Measurements from ENCODE around the gene C22orf42. TPM values are rescaled to one million over a fixed set of nuclear protein-coding genes. Genes with fewer than 3 reads are reported as not detected.

The C22orf42 gene
- total RNA-seq, 1 donor, result not detected

DNA sequence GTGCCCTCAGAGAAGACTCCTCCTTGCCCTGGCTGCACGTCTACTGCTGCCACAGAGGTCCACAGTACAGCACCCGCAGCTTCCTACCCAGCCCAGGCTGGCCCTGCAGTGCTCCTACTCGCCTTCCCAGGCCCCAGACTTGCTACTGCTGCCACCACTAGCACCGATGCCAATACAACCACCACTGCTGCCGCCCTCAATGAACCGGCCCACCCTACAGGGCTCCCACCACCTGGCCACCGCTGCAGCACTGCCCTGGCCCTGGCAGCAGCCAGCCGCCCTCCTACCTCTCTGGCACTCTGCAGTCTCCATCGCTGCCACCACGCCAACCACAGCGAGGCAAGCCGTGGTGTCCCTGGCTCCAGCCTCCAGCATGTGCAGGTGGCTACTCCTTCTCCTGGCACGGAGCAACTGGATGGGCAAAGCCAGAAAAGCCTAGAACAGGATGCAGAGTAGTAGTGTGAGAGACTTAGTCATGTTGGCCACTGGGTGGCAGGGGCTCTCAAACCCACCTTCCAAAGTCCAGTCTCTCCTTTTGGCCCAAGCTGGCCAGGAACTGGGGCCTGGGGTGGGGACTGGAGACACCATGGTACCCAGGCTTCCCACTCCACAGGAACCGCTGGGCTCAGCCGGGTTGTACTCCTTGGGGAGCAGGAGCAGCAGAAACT is 39.4 kb downstream of the C22orf42 start:
- Histone ChIP-seq H3K27ac (ENCODE audit: low read depth, low read length) (no peak overlapping the region), H3K4me2 (ENCODE audit: insufficient read depth, low read length) (no peak overlapping the region), H3K4me1 (ENCODE audit: insufficient read depth, low read length) (no peaks in the 10 kb centered on the region), H3K79me2 (ENCODE audit: insufficient read depth, low read length) (no peaks in the 10 kb centered on the region), H3K9me3 (ENCODE audit: low read depth, low read length) (no peaks in the 10 kb centered on the region), H3K4me3 (ENCODE audit: insufficient read depth, low read length) (no peak overlapping the region), H3K36me3 (ENCODE audit: insufficient read depth, low read length) (no peaks in the 10 kb centered on the region), H4K20me1 (ENCODE audit: insufficient read depth, low read length) (no peaks in the 10 kb centered on the region), H2AFZ (ENCODE audit: low read length) (no peak overlapping the region), H3K27me3 (ENCODE audit: insufficient read depth, low read length) (peaks cover 3% of the 10 kb centered on the region)
- TF ChIP-seq, protein P1, sequence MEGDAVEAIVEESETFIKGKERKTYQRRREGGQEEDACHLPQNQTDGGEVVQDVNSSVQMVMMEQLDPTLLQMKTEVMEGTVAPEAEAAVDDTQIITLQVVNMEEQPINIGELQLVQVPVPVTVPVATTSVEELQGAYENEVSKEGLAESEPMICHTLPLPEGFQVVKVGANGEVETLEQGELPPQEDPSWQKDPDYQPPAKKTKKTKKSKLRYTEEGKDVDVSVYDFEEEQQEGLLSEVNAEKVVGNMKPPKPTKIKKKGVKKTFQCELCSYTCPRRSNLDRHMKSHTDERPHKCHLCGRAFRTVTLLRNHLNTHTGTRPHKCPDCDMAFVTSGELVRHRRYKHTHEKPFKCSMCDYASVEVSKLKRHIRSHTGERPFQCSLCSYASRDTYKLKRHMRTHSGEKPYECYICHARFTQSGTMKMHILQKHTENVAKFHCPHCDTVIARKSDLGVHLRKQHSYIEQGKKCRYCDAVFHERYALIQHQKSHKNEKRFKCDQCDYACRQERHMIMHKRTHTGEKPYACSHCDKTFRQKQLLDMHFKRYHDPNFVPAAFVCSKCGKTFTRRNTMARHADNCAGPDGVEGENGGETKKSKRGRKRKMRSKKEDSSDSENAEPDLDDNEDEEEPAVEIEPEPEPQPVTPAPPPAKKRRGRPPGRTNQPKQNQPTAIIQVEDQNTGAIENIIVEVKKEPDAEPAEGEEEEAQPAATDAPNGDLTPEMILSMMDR (IDR thresholded peaks at IDR 0.05; ENCODE audit: extremely low read depth, low read depth, low read length), result no peak
- DNase-seq (ENCODE audit: insufficient read length, low spot score, missing footprints), result no peak

- TF ChIP-seq, protein P1 (IDR thresholded peaks at IDR 0.05; ENCODE audit: extremely low read depth, low read depth, low read length), result no peak
- no peak overlapping the region for H3K4me2 ChIP-seq (ENCODE audit: insufficient read depth, low read length)
- no peaks in the 10 kb centered on the region for H3K9me3 ChIP-seq (ENCODE audit: low read depth, low read length)
- no peaks in the 10 kb centered on the region for H3K36me3 ChIP-seq (ENCODE audit: insufficient read depth, low read length)
- H3K4me1 ChIP-seq (ENCODE audit: insufficient read depth, low read length), result no peaks in the 10 kb centered on the region
- H2AFZ ChIP-seq (ENCODE audit: low read length), result no peak overlapping the region
- peaks cover 7% of the 10 kb centered on the region for H3K27me3 ChIP-seq (ENCODE audit: insufficient read depth, low read length)
- H3K79me2 ChIP-seq (ENCODE audit: insufficient read depth, low read length), result no peaks in the 10 kb centered on the region
- H3K27ac ChIP-seq (ENCODE audit: low read depth, low read length), result no peak overlapping the region
- no peaks in the 10 kb centered on the region for H4K20me1 ChIP-seq (ENCODE audit: insufficient read depth, low read length)
- no peak overlapping the region for H3K4me3 ChIP-seq (ENCODE audit: insufficient read depth, low read length)
- DNase-seq (ENCODE audit: insufficient read length, low spot score, missing footprints), result no peak
Observed at GRCh38 chr22:32112380-32112779, 46.7 kb downstream of the C22orf42 start.

- TF ChIP-seq, protein P1 (IDR thresholded peaks at IDR 0.05; ENCODE audit: extremely low read depth, low read depth, low read length), result no peak
- H2AFZ ChIP-seq (ENCODE audit: low read length), result no peak overlapping the region
- H4K20me1 ChIP-seq (ENCODE audit: insufficient read depth, low read length), result no peaks in the 10 kb centered on the region
- H3K4me2 ChIP-seq (ENCODE audit: insufficient read depth, low read length), result no peak overlapping the region
- no peaks in the 10 kb centered on the region for H3K27me3 ChIP-seq (ENCODE audit: insufficient read depth, low read length)
- no peaks in the 10 kb centered on the region for H3K4me1 ChIP-seq (ENCODE audit: insufficient read depth, low read length)
- DNase-seq (ENCODE audit: insufficient read length, low spot score, missing footprints), result no peak
- no peaks in the 10 kb centered on the region for H3K36me3 ChIP-seq (ENCODE audit: insufficient read depth, low read length)
- no peaks in the 10 kb centered on the region for H3K9me3 ChIP-seq (ENCODE audit: low read depth, low read length)
- no peak overlapping the region for H3K4me3 ChIP-seq (ENCODE audit: insufficient read depth, low read length)
- no peaks in the 10 kb centered on the region for H3K79me2 ChIP-seq (ENCODE audit: insufficient read depth, low read length)
- H3K27ac ChIP-seq (ENCODE audit: low read depth, low read length), result no peak overlapping the region
Observed at GRCh38 chr22:32106930-32107329, 52.2 kb downstream of the C22orf42 start.

- no peak for DNase-seq (ENCODE audit: insufficient read length, low spot score, missing footprints)
- no peaks in the 10 kb centered on the region for H4K20me1 ChIP-seq (ENCODE audit: insufficient read depth, low read length)
- H3K4me3 ChIP-seq (ENCODE audit: insufficient read depth, low read length), result no peak overlapping the region
- no peaks in the 10 kb centered on the region for H3K9me3 ChIP-seq (ENCODE audit: low read depth, low read length)
- no peak overlapping the region for H2AFZ ChIP-seq (ENCODE audit: low read length)
- no peak overlapping the region for H3K27ac ChIP-seq (ENCODE audit: low read depth, low read length)
- TF ChIP-seq, protein P1 (IDR thresholded peaks at IDR 0.05; ENCODE audit: extremely low read depth, low read depth, low read length), result peak; percentile 49
- no peaks in the 10 kb centered on the region for H3K79me2 ChIP-seq (ENCODE audit: insufficient read depth, low read length)
- H3K27me3 ChIP-seq (ENCODE audit: insufficient read depth, low read length), result no peaks in the 10 kb centered on the region
- H3K4me1 ChIP-seq (ENCODE audit: insufficient read depth, low read length), result no peaks in the 10 kb centered on the region
- no peak overlapping the region for H3K4me2 ChIP-seq (ENCODE audit: insufficient read depth, low read length)
- no peaks in the 10 kb centered on the region for H3K36me3 ChIP-seq (ENCODE audit: insufficient read depth, low read length)
Observed at GRCh38 chr22:32103658-32104315, 55.3 kb downstream of the C22orf42 start.

All from osteoblast (primary cell).